GM12878 (cell line): ENCODE results near the gene KTN1. TPM values are rescaled to one million over a fixed set of nuclear protein-coding genes. Genes with fewer than 3 reads are reported as not detected.
A peak's percentile ranks its signal among the peaks of the same experiment; 100 is the strongest.

Source experiments
- ATAC-seq: fragments of 200-7000 bp; cut with Tn5 transposase; 3 replicates; pipeline ENCODE4 v1.9.1; 2020; ENCODE audit warnings: mild to moderate bottlenecking, moderate library complexity
- BruUV-seq: library from RNA; stranded (reverse); fragments of 400-500 nt; replicated peaks from 2 replicates; lab custom pipeline; 2021; lab: Mats Ljungman, UMichigan
- CTCF ChIA-PET: fragments of 300-600 bp; sonication (Branson Sonifier 250); formaldehyde crosslinking; extraction: SDS; loops from one replicate; lab custom pipeline; 2021; ENCODE audit warnings: inconsistent platforms; lab: Yijun Ruan, JAX
- POLR2A ChIA-PET: fragments of 350-600 bp; formaldehyde crosslinking; extraction: SDS; loops from one replicate; lab custom pipeline; 2021; ENCODE audit warnings: inconsistent platforms; lab: Charles Lee
- RAD21 ChIA-PET: fragments of 300-600 bp; sonication (Branson Sonifier 250); formaldehyde crosslinking; loops from one replicate; lab custom pipeline; 2023; ENCODE audit warnings: antibody characterized with exemption; ENCODE audit not compliant: unreplicated experiment; lab: Charles Lee
- SMC1A ChIA-PET: fragments of 300-600 bp; sonication (Branson Sonifier 250); formaldehyde crosslinking; loops from one replicate; lab custom pipeline; 2023; ENCODE audit not compliant: unreplicated experiment, uncharacterized antibody; lab: Charles Lee
- DNase-seq: peaks from one replicate; pipeline ENCODE4 v3.0.0-alpha.2; 2011; ENCODE audit warnings: low read depth, low spot score
- FAIRE-seq: peaks from 3 replicates; lab custom pipeline; 2011; peaks lifted over from hg19 to GRCh38; lab: Jason Lieb, UNC
- H2AFZ ChIP-seq: 2 replicates; pipeline ENCODE4 v1.6.0; 2011; ENCODE audit warnings: low read depth, low read length, control low read depth; ENCODE audit not compliant: control insufficient read depth
- H3K27ac ChIP-seq: 2 replicates; pipeline ENCODE4 v1.5.1; 2011; ENCODE audit warnings: control low read depth; ENCODE audit not compliant: control insufficient read depth, insufficient read depth
- H3K27me3 ChIP-seq, 2 experiments: replicated peaks in 1 of 2; 2 replicates each; pipeline versions ENCODE4 v1.6.0 to v1.6.1; 2011; ENCODE audit warnings: low read length in 1 of 2; ENCODE audit not compliant: control insufficient read depth in 2 of 2, insufficient read depth in 2 of 2
- H3K36me3 ChIP-seq, 2 experiments: 2 replicates each; pipeline ENCODE4 v1.5.1; 2011; ENCODE audit warnings: low read length in 1 of 2; ENCODE audit not compliant: control insufficient read depth in 2 of 2, insufficient read depth in 2 of 2
- H3K4me1 ChIP-seq: 2 replicates; pipeline ENCODE4 v1.6.1; 2011; ENCODE audit warnings: mild to moderate bottlenecking, low read length, moderate library complexity, mixed read lengths; ENCODE audit not compliant: control insufficient read depth, insufficient read depth
- H3K4me2 ChIP-seq: 2 replicates; pipeline ENCODE4 v1.6.0; 2011; ENCODE audit warnings: control low read depth; ENCODE audit not compliant: control insufficient read depth, insufficient read depth
- H3K4me3 ChIP-seq: fragments of 200-600 bp; sonication (generic); 2 replicates; pipeline ENCODE4 v1.5.1; 2016
- H3K79me2 ChIP-seq: 2 replicates; pipeline ENCODE4 v1.6.0; 2011; ENCODE audit warnings: low read length; ENCODE audit not compliant: control insufficient read depth, insufficient read depth
- H3K9ac ChIP-seq: 2 replicates; pipeline ENCODE4 v1.8.0; 2011; ENCODE audit warnings: low read length, control low read depth, mixed read lengths; ENCODE audit not compliant: control insufficient read depth, insufficient read depth
- H3K9me3 ChIP-seq: replicated peaks from 3 replicates; pipeline ENCODE4 v1.5.1; 2011; ENCODE audit warnings: mild to moderate bottlenecking, low read length; ENCODE audit not compliant: control insufficient read depth, insufficient read depth
- H4K20me1 ChIP-seq: 2 replicates; pipeline ENCODE4 v1.6.0; 2011; ENCODE audit not compliant: control insufficient read depth, insufficient read depth
- CBFB ChIP-seq: IDR thresholded peaks from 2 replicates; pipeline ENCODE4 v1.6.1; 2016; ENCODE audit warnings: antibody characterized with exemption, low read depth
- CBX5 ChIP-seq: sonication (generic); IDR thresholded peaks from 2 replicates; pipeline ENCODE4 v1.6.1; 2016; ENCODE audit warnings: low read depth, moderate library complexity, mild to moderate bottlenecking, inconsistent platforms
- MEF2B ChIP-seq: fragments of 450-650 bp; IDR thresholded peaks from 2 replicates; pipeline ENCODE4 v1.6.1; 2018; ENCODE audit warnings: mild to moderate bottlenecking, moderate library complexity; ENCODE audit not compliant: partially characterized antibody, poor library complexity, severe bottlenecking
- MYB ChIP-seq: fragments of 150-350 bp; IDR thresholded peaks from 2 replicates; pipeline ENCODE4 v1.6.1; 2014; ENCODE audit warnings: mild to moderate bottlenecking, low read depth, low read length, borderline replicate concordance
- POLR2AphosphoS5 ChIP-seq: IDR thresholded peaks from 2 replicates; pipeline ENCODE4 v1.6.1; 2011; ENCODE audit warnings: mild to moderate bottlenecking, low read length, inconsistent platforms
- RB1 ChIP-seq: fragments of 450-650 bp; formaldehyde crosslinking; IDR thresholded peaks from 2 replicates; pipeline ENCODE4 v1.6.1; 2017; ENCODE audit warnings: mild to moderate bottlenecking, borderline replicate concordance
- SP1 ChIP-seq: IDR thresholded peaks from one replicate; pipeline ENCODE4 v1.6.1; 2011; ENCODE audit warnings: low read depth, low read length
- SUPT20H ChIP-seq: IDR thresholded peaks from 2 replicates; pipeline ENCODE4 v1.6.1; 2011; ENCODE audit warnings: low read depth, mild to moderate bottlenecking, low read length, moderate library complexity, borderline replicate concordance; ENCODE audit not compliant: control insufficient read depth
- ZNF622 ChIP-seq: fragments of 450-650 bp; IDR thresholded peaks from 2 replicates; pipeline ENCODE4 v1.6.1; 2017; ENCODE audit warnings: mild to moderate bottlenecking, inconsistent platforms
- WGBS: methylation state at CpG from one replicate; pipeline ENCODE4 v1.1.6; 2016; ENCODE audit warnings: low lambda C conversion rate; ENCODE audit not compliant: insufficient replicate concordance, insufficient coverage; ENCODE audit errors: missing lambda C conversion rate; 5-methylcytosine and 5-hydroxymethylcytosine counted together
- in situ Hi-C: fragments of 300-500 bp; cut with MboI; formaldehyde crosslinking; loops from 9 replicates; pipeline ENCODE4 v1.14.3; 2018; ENCODE audit warnings: mixed read lengths
- intact Hi-C: fragments of 100-400 bp; cut with micrococcal nuclease; formaldehyde crosslinking; loops from one replicate; pipeline ENCODE4 v1.14.2; 2022; ENCODE audit not compliant: unreplicated experiment
- polyA plus RNA-seq, 11 experiments: library from polyadenylated mRNA; depleted of rRNA in 4 of 11; unstranded in 6 of 11; stranded (reverse) in 5 of 11; fragments of >200 nt; fragmentation: Nextera tagmentation in 4 of 11; fragmentation: Illumina TruSeq in 1 of 11; extraction: Ambion mirVana in 4 of 11; extraction: Trizol in 1 of 11; gene quantifications; 1 replicate in 1 of 11; 2 replicates in 10 of 11; pipeline versions ENCODE4 v1.2.1 to v1.2.3, GENCODE V29; 2011 to 2016; ENCODE audit warnings: inconsistent platforms in 2 of 11, missing spikeins in 2 of 11, low read depth in 1 of 11
- total RNA-seq, 4 experiments: library from RNA; depleted of rRNA in 3 of 4; stranded (reverse); fragments of >200 nt in 3 of 4; fragmentation: Illumina TruSeq in 1 of 4; extraction: Trizol in 1 of 4; gene quantifications; 2 replicates each; pipeline versions ENCODE4 v1.2.1 to v1.2.3, GENCODE V29; 2013 to 2021

KTN1 gene
- total and polyA plus RNA-seq, 10 of the 15 experiments (the other 5 are each of a cell fraction or from before 2014, with no cell fraction given), result 50.6 to 154 (median 84.2) TPM

GRCh38 chr14:55702511-55702910 is 122.5 kb downstream of the KTN1 start:
- ChIA-PET SMC1A (interaction anchor here (0.7 to 1.4 kb wide), 2 partner anchors 35 to 256 kb away, joined by 3 read pairs; no protein-coding TSS in a partner anchor), POLR2A (no interaction called here), CTCF (interaction anchor here (0.6 to 2.6 kb wide), 3 partner anchors 10 to 256 kb away, joined by 5 to 9 read pairs (median 8); no protein-coding TSS in a partner anchor), RAD21 (interaction anchor here (0.9 kb wide), 1 partner anchor 273 kb away, joined by 4 read pairs; no protein-coding TSS in a partner anchor)
- Histone ChIP-seq H4K20me1 (no peaks in the 10 kb centered on the region; the same call in 1 of the 2 replicates), H3K27me3 (no peaks in the 10 kb centered on the region), H3K9ac (no peak overlapping the region), H3K79me2 (no peaks in the 10 kb centered on the region), H3K27ac (no peak overlapping the region), H2AFZ (no peak overlapping the region), H3K36me3 (no peaks in the 10 kb centered on the region), H3K4me1 (no peaks in the 10 kb centered on the region; the same call in 1 of the 2 replicates), H3K4me3 (no peak overlapping the region), H3K9me3 (no peaks in the 10 kb centered on the region), H3K4me2 (no peak overlapping the region)
- no TSS peak for BruUV-seq
- DNase-seq, result no peak
- ATAC-seq, result no peak
- in situ Hi-C loops (no loop called here), intact Hi-C loops (no loop called here)
- FAIRE-seq, result no peak
- 32% methylated on average over 6 of the region's 6 CpGs for WGBS
- no peak for TF ChIP-seq ZNF622
- TF ChIP-seq MEF2B, result peak; percentile 46
- TF ChIP-seq POLR2AphosphoS5, result no peak
- TF ChIP-seq CBX5, result no peak
- TF ChIP-seq RB1, result no peak
- no peak for TF ChIP-seq SUPT20H
- TF ChIP-seq, all 136 proteins: peak for 1

DNA sequence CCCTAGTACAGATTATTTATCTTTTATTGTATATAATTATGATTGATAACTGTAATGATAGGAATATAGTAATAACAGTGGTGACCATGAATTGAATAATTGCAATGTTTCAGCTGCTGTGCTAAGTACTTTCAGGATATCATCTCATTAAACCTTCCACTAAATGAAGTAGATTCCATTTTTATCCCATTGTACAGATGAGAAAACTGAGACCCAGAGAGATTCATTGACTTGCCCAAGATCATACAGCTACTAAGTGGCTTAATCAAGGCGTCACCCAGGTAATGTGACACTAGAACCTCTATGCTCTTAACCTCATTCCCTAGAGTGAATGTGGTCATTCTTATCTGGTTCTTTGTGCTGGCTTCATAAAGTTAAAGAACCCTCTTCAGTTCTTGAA is 124.6 kb downstream of the KTN1 start:
- H2AFZ ChIP-seq, result no peak overlapping the region
- DNase-seq, result no peak
- FAIRE-seq, result no peak
- no peaks in the 10 kb centered on the region for H3K9me3 ChIP-seq
- ChIA-PET POLR2A (no interaction called here), RAD21 (no interaction called here), SMC1A (interaction anchor here (0.6 to 1.0 kb wide), 3 partner anchors 31 to 1957 kb away, joined by 3 to 4 read pairs (median 3); no protein-coding TSS in a partner anchor), CTCF (interaction anchor here (0.9 to 1.6 kb wide), 4 partner anchors 267 to 770 kb away, joined by 3 to 5 read pairs (median 4); no protein-coding TSS in a partner anchor)
- TF ChIP-seq SP1 (no peak), MYB (no peak), CBFB (no peak)
- no peak for ATAC-seq
- no peak overlapping the region for H3K4me2 ChIP-seq
- no peaks in the 10 kb centered on the region; the same call in 1 of the 2 replicates for H4K20me1 ChIP-seq
- H3K4me3 ChIP-seq, result no peak overlapping the region
- H3K27me3 ChIP-seq, result no peaks in the 10 kb centered on the region
- in situ Hi-C loops, result no loop called here
- intact Hi-C loops, result loop anchor here (5.0 kb wide), 1 partner anchor 768 kb away; no protein-coding TSS in a partner anchor
- no TSS peak for BruUV-seq
- no peak overlapping the region for H3K27ac ChIP-seq
- no peaks in the 10 kb centered on the region; the same call in 1 of the 2 replicates for H3K4me1 ChIP-seq
- no peaks in the 10 kb centered on the region for H3K36me3 ChIP-seq
- H3K9ac ChIP-seq, result no peak overlapping the region
- no peaks in the 10 kb centered on the region for H3K79me2 ChIP-seq
- WGBS, result 94% methylated on average over 1 of the region's 1 CpG
